LNCAP (cell line): ENCODE data around the gene BEGAIN.

ENCODE experiments used
- TF ChIP-seq, protein P1 (sequence below): fragments of 450-650 bp; IDR thresholded peaks from 2 replicates; pipeline ENCODE4 v1.5.1; 2017; ENCODE audit warnings: mild to moderate bottlenecking

BEGAIN gene

DNA sequence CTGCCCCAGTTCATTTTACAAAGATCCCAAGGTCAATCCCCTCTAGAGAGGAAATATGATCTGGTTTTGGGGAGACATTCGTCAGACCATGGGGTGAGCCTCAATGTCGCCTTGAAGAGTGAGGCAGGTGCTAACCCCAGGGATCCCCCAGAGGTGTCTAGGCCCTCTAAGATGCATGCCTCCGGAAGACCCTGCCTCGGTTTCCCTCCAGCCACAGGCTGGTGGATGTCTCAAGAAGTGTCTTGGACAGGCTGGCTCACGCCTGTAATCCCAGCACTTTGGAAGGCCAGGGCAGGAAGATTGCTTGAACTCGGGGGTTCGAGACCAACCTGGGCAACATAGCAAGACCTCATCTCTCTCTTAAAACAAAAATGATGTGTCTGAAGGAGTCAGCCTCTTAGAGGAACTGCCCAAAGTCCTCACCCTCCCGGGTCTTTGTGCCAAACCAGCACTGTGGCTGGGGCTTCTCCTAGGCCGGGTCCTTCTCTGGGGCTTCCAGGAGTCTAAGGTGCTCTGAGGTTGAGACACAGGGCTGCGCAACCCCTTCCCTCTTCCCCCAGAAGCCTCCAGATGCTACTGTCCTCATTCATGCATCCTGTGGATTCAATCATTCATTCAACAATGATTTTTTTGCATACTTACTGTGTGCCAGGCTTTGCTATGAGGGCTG, 24.7 kb upstream of the BEGAIN start:
- TF ChIP-seq, protein P1, sequence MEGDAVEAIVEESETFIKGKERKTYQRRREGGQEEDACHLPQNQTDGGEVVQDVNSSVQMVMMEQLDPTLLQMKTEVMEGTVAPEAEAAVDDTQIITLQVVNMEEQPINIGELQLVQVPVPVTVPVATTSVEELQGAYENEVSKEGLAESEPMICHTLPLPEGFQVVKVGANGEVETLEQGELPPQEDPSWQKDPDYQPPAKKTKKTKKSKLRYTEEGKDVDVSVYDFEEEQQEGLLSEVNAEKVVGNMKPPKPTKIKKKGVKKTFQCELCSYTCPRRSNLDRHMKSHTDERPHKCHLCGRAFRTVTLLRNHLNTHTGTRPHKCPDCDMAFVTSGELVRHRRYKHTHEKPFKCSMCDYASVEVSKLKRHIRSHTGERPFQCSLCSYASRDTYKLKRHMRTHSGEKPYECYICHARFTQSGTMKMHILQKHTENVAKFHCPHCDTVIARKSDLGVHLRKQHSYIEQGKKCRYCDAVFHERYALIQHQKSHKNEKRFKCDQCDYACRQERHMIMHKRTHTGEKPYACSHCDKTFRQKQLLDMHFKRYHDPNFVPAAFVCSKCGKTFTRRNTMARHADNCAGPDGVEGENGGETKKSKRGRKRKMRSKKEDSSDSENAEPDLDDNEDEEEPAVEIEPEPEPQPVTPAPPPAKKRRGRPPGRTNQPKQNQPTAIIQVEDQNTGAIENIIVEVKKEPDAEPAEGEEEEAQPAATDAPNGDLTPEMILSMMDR = no peak

GRCh38 chr14:100610511-100611217, 23.4 kb upstream of the BEGAIN start:
- TF ChIP-seq, protein P1 = no peak

GRCh38 chr14:100609941-100610391, 22.7 kb upstream of the BEGAIN start:
- TF ChIP-seq, protein P1 = no peak

DNA sequence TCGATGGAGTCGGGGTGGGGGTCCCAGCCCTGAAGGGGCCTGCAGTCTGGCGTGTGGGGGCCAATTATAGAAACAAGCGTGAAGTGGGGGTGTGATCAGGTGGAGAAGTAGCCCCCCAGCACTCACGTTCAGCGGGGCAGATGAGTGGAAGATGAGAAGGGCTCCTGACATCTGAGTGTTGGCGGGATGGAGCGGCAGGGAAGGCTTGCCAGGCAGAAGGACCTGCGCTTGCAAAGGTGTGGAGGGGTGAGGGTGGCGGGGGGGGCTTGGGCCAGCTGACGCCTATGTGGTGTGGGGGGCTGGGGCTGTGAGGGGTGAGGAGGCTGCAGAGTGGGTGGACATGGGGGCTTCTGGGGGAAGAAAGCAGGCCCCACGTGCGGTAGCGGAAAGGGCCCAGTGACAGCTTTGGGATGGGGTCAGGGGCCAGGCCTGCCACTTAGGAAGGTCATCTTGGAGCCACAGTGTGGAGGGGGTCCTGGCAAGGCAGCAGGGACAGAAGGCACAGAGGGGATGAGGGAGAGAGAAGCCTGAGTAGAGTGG, 22.2 kb upstream of the BEGAIN start:
- TF ChIP-seq, protein P1 = no peak

DNA sequence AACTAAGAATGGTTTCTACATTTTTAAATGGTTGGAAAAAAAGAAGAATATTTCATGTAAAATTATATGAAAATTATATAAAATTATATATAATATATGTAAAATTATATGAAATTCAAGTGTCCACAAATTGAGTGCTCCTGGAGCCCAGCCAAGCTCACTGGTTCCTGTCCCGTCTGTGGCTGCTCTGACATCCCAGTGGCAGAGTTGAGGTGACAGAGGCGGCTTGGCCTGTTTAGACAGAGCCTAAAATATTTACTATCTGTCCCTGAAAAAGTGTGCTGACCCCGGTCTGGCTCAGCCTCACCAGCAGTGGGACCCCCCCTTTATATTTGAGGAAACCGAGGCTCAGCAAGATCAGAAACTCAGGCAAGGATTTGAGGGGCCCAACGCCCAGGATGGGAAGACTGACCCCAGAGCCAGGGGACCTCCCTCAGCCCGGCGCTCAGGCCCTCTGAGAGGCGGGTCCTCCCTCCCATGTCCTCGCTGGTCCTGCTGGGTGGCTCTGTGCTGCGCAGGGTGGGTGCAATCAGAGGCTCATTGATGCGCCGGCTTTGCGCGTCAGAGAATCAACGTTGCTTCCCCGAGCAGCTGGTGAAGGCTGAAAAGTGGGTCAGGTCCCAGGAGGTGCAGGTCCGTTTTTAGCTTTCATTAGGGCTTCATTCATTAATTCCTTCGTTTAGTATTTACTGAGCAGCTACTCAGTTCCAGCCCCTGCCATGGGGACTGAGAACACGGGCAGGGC, 21.5 kb upstream of the BEGAIN start:
- TF ChIP-seq, protein P1 = no peak

- TF ChIP-seq, protein P1 = no peak
Observed at GRCh38 chr14:100608064-100608463, 20.8 kb upstream of the BEGAIN start.

- TF ChIP-seq, protein P1 = no peak
Observed at GRCh38 chr14:100607611-100607956, 20.4 kb upstream of the BEGAIN start.
